Loucy (cell line): ENCODE results near the gene MBP.

ENCODE experiments used
- EZH2phosphoT487 ChIP-seq: fragments of 200-600 bp; IDR thresholded peaks from 2 replicates; pipeline ENCODE4 v1.6.1; 2018; ENCODE audit warnings: antibody characterized with exemption, mild to moderate bottlenecking, moderate library complexity, borderline replicate concordance
- TF ChIP-seq, protein P1 (sequence below): fragments of 200-600 bp; sonication (generic); conservative IDR thresholded peaks from 2 replicates; pipeline ENCODE4 v1.5.1; 2014; ENCODE audit warnings: mild to moderate bottlenecking, antibody characterized with exemption, low read length

DNA sequence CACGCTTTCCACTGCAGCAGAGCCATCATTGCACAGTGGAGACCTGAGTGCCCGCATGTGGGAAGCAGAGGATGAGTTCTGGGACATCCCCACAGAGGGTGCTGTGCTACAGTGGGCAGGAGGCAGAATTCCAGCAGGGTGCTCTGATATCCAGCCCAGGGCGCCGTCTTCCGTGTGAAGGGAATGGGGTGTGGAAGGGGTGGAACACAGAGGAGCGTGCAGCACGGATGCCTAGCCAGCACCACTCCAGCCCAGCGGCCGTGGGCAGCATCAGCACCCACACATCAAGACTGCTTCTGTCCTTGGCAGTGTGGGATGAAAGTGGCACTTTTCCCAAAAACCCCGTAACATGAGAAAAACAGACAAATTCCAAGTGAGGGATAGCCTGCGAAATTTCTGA lies 175.9 kb downstream of the MBP start:
- TF ChIP-seq, protein P1, sequence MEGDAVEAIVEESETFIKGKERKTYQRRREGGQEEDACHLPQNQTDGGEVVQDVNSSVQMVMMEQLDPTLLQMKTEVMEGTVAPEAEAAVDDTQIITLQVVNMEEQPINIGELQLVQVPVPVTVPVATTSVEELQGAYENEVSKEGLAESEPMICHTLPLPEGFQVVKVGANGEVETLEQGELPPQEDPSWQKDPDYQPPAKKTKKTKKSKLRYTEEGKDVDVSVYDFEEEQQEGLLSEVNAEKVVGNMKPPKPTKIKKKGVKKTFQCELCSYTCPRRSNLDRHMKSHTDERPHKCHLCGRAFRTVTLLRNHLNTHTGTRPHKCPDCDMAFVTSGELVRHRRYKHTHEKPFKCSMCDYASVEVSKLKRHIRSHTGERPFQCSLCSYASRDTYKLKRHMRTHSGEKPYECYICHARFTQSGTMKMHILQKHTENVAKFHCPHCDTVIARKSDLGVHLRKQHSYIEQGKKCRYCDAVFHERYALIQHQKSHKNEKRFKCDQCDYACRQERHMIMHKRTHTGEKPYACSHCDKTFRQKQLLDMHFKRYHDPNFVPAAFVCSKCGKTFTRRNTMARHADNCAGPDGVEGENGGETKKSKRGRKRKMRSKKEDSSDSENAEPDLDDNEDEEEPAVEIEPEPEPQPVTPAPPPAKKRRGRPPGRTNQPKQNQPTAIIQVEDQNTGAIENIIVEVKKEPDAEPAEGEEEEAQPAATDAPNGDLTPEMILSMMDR: no peak
- no peak for TF ChIP-seq EZH2phosphoT487
